GM21825 (cell line): Measurements from ENCODE around the gene BBLN.
"Not testable (repeated sequence)": the region's sequence is repeated elsewhere in the genome, so short reads cannot be mapped to it uniquely, and the experiment has no call there.

Source experiments
- ATAC-seq: cut with Tn5 transposase; IDR thresholded peaks from one replicate; pipeline ENCODE4 v1.9.1; 2021; ENCODE audit warnings: mild to moderate bottlenecking, moderate library complexity; ENCODE audit not compliant: unreplicated experiment

BBLN gene

DNA sequence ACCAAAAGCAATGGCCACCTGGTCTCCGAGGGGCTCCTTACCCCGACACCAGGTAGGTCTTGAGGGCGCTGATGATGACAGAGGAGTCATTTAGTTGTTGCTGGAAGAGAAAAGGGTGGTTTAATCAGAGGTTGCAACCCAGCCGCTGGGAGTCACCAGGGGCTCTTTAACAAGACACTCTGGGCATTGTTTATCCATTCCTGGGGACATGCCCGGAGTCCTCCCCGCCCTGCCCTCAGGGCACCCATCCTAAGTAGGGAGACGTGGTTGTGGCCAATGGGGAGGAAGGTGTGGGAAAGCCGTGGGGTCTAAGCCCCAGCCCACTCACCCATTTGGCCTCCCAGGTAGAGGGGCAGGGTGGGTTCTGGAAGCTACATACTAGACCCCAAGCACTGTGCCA lies 35.6 kb upstream of the BBLN start:
- no peak for ATAC-seq

DNA sequence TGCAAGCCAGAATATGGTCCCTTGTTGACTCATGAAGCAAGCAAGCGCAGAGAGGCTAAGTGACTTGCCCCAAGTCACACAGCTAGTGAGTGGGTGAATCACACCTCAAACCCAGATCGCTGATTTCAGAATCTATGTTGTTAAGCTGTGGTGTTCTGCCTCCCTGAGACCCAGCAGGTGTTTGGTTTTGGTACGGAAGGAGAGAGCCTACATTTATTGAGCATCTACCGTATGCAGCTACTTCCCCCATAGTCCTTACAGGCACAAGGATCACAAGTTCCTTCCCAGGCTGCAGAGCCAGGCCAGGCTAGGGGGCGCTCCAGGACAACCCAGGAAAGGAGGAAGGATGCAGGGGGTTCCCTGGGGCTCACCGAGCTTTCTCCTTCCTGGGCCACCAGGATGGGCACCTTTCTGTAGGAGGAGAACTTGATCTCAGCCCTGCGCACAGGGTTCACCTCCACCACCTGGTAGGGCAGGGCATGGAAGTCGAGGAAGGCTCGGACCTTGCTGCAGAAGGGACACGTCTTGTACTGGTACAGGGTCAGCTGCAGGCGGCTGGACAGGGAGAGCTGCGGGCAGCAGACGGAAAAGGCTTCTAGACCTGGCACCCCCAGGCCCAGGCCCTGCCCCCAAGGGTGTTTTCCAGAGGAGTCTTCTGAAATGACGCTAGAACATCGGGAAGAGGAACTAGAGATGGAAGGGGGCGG lies 35.0 kb upstream of the BBLN start:
- ATAC-seq = no peak

DNA sequence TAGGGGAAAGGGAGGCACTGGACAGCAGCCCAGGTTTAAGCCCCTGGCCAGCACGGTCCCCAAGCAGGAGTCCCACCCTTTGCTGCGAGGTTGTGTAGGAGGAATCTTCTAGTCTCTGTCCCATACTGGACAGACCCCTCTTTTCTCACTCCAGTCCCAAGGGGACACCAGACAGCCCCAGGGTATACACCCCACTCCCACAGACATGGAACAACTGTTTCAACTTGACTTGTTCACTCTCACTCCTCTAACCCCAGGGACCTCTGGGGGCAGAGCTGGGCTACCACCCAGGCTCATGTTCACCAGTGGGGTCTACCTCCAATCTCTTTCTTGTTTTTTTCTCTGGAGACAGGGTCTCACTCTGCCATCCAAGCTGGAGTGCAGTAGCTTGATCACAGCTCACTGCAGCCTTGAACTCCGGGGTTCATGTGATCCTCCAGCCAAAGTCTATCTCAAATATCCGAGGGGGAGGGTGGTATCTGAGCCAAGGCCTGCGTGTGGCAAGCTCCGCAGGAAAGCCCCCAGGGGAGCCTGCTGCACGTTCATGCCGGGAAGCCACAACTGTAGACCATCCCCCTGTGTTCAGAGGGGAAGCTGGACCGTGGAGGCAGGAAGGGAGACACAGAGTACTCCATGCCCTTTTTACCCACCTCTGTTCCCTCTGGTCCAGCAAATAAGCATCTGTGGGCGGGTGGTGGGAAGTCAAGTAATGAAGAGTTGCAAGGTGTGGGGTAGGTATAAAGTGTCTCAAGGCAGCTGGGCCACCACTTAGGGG lies 34.3 kb upstream of the BBLN start:
- no peak for ATAC-seq

DNA sequence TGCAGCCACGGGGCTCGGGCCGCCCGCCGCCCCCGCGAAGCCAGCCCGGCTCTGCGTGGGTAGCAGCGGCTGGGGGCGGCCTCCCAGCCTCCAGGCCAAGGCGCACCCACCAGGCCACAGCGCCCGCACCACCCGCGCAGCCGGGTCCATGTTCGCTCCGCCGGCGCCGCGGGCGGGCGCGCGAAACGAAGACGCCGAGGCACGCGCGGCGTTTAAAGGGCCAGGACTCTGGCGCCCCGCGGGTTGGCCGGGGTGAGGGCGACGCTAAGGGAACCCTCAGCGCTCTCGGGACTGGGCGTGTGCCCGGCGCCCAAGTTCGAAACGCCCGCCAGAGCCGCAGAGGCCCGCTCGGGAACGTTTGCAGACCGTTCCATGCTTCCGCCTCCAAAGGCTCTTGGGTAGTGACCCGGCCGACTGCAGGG lies 32.5 kb upstream of the BBLN start, which contains the start of gene PTGES2:
TSS of gene PTGES2 (minus strand) at position 162 of the 422 bp plus-strand sequence. CDS start at position 150, 12 bp downstream.
- peak; percentile 63 for ATAC-seq

DNA sequence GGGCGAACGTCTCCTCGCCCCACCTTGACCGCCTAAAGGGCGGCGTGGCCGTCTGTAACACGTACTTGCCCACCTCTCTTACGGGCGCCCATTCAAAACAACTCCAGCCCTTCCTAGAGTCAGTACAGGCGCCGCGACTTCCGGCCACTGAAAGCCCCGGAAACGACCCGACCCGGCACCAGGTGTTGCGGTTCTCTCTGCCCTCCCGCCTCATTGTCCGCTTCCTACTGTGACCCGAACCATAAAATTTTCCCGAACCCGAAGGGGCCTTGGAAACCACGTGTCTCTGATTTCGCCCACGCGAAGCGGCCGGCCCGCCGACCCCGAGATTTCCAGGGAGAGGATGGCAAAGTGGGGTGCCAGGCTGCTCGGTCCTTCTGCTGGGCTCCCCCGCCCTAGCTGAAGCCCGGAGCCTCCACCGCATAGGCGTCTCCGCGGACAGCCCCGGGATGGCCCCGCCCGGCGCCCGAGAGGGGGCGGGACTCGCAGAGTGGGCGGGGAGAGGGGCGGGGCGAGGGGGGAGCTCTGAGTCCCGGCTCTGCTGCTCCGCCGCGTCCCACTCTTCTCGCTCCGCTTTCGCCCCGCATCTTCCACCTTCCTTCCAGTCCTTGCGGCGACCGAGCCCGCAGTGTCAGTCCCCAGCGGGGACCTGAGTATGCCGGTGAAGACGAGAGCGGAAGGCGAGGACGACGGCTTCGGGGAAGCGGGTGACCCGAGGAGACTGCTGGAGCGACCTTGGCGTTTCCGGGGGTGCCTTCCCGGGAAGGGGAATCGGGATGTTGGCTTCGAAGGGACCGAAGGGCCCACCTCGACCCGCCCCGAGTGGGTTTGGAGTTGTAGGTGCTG lies 31.9 kb upstream of the BBLN start:
- peak; percentile 59 for ATAC-seq

DNA sequence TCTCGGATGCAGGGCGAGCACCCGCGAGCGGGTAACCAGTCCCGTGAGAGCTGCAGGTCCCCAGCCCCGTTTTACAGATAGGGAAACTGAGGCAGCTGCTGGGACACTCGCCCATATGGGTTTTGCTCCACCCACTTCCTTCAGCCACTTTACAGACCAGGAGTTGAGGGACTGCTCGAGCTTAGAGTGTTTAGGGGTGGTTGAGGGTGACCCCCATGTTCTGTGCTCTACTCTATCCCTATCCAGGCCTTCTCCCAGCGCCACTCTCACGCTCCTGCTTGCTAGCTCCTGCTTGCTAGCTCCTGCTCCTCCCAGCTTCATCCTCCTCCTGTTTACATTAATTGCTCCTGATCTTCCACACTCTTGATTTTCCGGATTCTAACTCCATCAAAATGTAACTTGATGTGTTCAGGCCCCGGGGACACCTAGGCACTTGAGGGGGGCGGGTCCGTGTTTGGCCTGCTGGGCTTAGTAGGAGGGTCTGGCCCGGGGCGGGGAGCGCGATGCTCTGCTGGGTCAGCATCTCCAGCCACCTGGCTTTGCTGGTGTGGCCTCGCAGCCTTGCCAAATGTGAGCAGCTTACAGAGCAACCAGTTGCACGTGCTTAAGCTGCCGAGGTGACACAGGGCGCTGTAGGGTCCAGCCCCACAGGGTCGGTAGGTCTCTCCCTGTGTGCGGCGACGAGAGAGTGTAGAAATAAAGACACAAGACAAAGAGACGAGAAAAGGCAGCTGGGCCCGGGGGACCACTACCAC lies 31.1 kb upstream of the BBLN start:
- no peak for ATAC-seq

DNA sequence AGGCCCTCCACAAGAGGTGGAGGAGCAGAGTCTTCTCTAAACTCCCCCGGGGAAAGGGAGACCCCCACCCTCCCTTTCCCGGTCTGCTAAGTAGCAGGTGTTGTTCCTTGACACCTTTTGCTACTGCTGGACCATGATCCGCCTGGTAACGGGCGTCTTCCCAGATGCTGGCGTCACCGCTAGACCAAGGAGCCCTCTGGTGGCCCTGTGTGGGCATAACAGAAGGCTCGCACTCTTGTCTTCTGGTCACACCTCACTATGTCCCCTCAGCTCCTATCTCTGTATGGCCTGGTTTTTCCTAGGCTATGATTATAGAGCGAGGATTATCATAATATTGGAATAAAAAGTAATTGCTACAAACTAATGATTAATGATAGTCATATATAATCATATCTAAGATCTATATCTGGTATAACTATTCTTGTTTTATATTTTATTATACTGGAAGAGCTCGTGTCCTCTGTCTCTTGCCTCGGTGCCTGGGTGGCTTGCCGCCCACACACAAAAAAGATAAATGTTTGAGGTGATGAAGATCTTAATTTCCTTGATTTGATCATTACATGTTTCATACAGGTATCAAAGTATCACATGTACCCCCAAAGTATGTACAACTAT lies 30.0 kb upstream of the BBLN start:
- ATAC-seq = not testable (repeated sequence)

DNA sequence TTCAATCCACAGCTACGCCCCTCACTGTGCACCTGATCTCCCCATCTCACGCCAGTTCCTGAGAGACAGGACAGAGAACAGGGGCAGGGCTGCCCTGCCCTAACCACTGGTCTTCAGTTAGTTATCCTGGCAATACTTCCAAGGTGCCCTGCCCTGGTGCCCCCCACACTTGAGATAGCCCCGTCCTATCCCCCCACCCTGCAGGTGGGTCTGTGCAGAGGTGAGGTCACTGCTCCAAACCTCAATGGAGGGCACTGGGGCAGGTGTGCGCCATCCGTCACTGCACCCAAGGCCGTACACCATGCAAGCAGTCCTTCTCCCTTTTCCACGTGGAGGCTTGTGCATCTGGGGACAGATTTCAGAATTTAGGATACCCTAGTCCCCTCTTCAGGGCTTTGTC lies 29.4 kb upstream of the BBLN start:
- ATAC-seq = not testable (repeated sequence)

DNA sequence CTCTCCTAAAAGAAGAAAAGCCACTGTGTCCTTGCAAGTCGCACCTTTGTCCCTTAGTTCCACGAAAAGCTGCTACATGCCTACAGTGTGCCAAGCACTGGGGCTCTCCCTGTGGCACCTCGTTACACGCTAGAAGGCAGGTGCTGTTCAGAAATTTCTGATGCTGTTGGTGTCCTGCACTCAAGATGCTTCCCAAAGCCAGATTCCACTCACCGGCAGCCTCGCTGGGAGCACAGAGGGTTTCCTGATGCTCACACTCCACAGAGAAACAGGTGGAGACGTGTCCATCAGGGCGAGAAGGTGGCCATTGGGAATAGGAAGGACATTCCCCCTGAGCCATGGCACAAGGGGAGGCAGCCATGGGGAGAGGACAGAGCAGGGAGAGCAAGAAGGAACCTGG lies 28.7 kb upstream of the BBLN start:
- not testable (repeated sequence) for ATAC-seq

DNA sequence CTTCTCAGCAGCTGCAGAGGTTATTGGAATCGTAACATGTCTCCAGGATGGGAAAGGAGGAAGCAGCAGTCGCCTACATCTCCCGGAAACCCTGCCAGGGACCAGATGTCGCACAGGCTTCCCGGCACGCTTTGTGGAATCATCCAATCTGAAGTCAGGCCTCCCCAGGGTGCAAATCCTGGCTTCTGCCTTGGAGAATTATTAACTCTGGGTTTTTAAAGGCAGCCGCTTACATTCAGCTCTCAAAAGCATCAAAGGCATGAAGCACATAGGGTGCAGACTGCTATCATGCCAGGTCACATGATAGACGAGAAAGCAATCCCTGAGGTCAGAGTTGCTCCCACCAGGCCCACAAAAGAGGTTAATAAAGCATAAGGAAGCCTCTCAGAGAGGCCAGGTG lies 27.9 kb upstream of the BBLN start:
- ATAC-seq = not testable (repeated sequence)

DNA sequence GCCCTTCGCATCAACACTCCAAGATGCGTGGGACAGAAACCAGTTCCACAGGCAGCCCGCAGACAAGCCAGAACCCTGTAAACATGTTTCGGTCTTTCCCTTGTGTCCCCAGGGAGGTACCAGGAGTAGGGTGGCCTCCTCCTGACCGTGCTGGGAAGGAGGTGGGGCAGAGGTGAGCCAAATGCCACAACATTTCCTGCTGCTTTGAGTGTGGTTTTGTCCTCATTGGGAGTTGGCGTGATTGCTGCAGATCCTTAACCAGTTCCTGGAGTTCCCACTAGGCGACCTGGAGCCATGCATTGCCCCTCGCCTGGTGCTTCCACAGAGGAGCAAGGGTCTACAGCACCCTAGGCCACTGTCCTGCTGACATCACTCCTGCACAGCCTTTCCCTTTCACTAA lies 24.5 kb upstream of the BBLN start:
- ATAC-seq = not testable (repeated sequence)

DNA sequence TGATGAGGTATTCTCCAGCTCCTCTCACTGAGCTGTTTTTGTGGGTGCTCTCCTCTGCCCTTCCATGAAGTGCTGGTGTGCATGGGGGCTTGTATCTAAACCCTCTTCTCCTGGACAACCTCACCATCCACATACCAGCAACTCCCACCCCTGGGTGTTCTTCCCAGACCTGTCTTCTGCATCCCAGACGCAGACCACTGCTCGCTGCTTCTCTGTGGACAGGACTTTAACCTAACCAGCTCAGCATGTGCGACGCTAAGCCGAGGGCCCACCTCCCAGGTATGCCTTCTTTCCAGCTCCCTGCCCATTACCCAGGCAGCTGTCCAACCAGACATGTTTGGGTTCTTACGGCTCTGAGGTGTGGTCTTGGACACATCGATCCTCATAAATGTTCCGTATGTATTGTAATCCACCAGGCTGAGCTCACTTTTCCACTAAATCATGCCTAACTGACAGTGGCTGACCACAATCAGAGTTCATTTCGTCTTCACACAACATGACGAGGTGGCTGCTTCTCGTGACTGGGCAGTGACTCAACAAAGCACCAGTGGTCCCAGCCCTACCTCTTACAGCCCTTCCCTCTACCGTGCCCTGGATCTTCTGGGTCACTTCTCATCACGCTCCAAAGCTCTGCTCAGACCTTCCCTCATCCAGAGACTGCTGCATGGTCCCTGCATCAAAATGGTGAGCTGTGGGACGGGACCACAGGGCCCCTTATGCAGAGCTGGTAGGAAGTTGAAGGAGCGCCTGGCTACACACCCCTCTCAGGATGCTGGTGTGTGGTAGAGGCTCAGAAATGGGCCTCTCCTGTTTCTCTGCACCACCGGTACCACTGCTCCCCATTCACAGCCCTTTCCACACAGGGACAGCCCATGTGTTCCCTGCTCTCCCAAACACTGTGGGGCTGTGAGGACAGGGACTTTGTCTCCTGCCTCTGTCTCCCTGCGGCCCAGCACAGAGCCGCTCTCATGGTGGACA lies 23.0 kb upstream of the BBLN start:
- no peak for ATAC-seq

DNA sequence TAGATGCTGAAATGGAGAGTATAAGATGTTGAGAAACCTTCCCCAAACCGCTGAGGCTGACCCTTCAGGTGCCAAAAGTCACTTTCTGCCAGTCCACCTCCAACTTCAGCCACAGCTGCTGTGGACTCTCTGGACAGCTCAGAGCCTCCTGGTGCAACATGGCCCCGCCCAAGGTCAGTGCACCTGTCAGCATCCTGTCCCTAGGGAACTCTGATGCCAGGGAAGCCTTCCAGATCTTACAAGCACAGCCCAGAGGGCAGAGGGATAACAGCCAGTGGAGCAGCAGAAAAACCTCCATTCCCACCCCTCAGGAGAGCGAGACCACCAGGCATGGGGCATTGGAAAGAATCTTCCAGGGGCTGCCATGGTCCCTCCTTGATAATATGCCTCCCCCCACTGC lies 22.1 kb upstream of the BBLN start:
- no peak for ATAC-seq

DNA sequence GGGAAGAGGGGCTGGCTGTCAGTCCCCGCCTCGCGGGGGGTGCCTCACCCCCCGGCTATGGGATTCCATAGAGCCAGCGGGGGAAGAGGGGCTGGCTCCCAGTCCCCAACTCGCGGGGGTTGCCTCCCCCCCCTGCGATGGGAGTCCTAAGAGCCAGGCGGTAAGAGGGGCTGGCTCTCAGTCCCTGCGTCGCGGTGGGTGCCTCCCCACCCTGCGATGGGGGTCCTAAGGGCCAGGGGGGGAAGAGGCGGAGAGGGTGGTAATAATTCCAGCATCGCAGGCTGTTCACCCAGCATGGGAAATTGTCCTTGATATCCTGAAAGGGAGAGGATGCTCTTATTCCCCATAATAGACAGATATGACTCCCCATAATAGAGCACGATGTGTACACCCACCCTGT lies 20.4 kb upstream of the BBLN start:
- ATAC-seq = no peak

DNA sequence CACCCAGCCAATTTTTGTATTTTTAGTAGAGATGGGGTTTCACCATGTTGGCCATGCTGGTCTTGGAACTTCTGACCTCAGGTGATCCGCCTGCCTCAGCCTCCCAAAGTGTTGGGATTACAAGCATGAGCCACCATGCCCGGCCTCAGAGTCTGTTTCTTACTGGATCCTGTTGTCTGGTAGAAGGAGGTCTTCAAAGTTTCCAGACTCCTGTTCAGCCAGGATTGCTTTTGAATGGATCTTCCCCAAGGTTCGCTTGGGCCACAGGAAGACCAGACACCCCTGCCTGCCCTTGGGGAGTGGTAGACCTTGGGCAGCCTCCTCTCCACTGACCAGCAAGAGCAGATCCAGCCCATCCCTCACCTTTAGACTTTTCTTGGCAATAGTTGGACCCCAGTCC lies 18.5 kb upstream of the BBLN start:
- ATAC-seq = no peak

DNA sequence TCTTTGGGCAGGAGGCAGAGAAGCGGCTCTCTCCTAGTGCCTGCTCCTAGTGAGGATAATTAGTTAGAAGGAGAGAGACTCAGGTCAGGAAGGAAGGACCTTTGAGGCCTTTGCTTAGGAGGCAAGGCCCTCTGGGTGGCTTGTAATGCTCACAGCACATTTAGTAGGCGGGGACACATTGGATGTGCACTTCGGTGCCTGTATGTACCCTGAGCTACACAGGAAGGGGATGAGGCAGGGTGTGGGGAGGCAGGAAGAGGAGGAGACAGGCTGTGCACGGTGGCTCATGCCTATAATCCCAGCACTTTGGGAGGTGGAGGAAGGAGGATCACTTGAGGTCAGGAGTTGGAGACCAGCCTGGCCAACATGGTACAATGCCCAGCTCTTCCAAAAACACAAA lies 18.0 kb upstream of the BBLN start:
- no peak for ATAC-seq

DNA sequence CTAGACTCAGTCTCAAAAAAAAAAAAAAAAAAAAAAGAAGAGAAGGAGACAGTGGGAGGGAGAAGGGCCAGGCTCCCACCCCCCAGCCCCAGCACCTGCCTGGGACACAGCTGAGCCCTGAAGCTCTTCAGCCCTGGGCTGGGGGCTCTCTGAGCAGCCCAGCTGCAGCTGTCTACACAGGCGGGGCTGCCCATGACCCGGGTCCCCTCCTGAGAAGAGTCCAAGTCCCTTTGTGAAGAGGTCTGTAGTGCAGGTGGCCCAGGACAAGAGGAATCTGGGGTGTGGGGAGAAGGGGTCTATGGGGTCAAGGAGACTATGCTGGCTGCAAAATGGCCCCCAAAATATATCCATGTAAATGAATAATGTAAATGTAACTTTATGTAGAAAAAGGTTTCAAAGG lies 17.5 kb upstream of the BBLN start:
- no peak for ATAC-seq

DNA sequence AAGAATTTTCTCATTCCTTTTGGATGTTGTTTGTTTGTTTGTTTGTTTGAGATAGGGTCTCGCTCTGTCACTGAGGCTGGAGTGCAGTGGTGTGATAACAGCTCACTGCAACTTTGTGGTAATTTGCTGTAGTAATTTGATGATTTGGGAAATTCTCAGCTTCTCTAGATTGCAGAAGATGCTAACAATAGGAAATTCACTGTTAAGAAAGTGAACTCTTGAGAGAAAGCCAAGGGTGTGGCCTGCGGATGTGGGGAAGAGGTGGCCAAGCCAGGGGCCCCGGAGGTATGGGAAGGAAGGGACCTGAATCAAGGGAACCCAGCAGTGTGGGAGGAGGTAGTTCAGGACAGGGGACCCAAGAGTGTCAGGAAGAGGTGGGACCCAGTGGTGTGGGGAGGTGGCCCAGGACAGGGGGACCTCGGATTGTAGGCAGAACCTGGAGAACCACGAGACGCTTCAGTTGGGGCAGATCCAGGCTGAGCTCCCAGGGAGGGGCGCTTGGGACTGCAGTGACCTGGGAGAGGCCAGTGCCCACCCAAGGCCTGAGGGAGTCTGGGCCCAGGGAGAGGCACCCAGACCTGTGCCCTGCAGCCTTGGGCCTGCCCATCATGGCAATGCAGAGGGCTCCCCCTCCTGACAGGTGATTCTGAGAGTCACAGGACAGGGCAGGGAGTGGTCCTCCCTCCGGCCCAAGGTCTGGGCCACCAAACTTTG lies 16.4 kb upstream of the BBLN start:
- ATAC-seq = no peak
